ENCODE results near the gene SFSWAP.
"Not testable (repeated sequence)": the region's sequence is repeated elsewhere in the genome, so short reads cannot be mapped to it uniquely, and the experiment has no call there.

SFSWAP gene
- 107 to 132 reads per million in 2 experiments for total RNA-seq

- DNase-seq (ENCODE audit: low read depth) = peak; percentile 62
Observed at GRCh38 chr12:131710464-131711457, at the start of gene SFSWAP. Gene SFSWAP, plus strand, starts transcription at chr12:131711090. Its CDS starts 140 bp downstream, at chr12:131711230.

DNA sequence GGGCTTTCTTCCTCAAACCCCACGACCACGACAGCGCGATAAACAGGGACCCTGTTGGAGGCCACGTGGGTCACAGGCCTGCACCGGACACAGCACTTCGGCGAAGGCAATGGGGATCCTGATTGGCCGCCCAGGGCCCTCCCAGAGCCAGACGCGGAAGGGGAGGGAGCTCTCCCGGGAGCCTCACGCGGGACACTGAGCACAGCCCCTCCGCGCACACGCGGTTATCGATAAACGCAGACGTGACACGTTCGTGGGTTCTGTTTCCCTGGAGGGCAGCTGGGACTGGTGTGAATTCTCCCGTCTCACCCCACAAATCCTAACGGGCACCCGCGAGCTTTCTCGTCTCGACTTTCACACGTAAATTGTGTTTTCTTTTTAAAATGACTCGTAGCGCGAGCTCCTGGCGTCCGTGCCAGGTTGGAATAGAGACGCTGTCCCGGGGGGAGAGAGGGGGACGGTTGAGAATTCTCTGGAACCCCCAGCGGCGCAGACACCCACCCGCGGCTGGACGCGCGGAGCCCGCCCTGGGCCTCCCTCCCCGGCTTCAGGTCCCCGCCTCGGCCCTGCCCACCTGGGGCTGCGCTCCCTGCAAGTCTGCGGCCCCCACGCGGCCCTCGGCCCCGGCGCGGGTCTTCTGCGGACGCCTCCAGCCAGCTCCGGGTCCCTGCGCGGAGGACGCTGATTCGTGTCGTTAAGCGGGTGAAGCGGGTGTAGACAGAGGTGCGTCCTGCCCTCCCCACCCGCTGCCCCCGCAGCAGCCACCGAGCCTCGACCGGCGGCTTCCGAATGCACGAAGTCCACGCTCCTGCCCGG is 49.5 kb upstream of the SFSWAP start:
- DNase-seq (ENCODE audit: low read depth) = not testable (repeated sequence)

GRCh38 chr12:131661986-131662288 is 49.0 kb upstream of the SFSWAP start:
- DNase-seq (ENCODE audit: low read depth) = not testable (repeated sequence)

- DNase-seq (ENCODE audit: low read depth) = not testable (repeated sequence)
Observed at GRCh38 chr12:131662346-131662745, 48.5 kb upstream of the SFSWAP start.

DNA sequence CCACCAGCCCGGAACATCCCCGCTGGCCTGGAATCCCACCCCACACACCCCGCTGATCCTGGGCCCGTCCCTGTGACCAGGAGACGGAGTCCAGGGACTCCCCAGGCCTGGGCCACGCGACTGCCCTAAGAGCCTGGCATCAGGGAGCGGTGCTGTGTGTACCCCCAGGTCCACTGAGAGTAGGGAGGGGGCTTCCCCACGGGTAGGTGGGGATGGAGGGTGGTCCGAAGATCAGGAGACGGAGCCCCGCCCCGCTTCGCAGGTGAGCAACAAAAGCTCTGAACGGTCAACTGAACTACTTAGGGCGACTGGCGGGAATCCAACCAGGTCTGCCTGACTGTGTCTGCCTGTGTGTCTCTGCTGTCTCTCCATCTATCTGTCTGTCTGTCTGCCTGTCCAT is 45.2 kb upstream of the SFSWAP start:
- DNase-seq (ENCODE audit: low read depth) = not testable (repeated sequence)

DNA sequence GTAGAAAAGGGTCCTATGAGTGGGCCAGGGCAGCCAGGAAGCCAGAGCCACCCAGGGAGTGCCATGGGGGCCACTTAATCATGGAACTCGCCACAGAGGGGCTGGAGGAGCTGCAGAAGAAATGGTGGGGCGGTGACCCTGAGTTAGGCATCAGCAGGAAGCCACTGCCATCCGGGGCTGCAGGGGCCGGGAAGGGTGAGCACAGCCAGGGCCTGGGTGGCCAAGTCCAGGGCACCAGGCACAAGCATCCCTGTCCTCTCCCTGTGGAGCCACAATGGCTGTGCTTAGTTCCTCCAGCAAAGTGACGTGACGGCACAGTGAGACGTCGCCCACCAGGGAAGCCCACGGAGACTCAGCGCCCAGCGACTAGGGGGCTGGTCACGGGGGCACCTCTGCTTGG is 44.4 kb upstream of the SFSWAP start:
- DNase-seq (ENCODE audit: low read depth) = not testable (repeated sequence)

DNA sequence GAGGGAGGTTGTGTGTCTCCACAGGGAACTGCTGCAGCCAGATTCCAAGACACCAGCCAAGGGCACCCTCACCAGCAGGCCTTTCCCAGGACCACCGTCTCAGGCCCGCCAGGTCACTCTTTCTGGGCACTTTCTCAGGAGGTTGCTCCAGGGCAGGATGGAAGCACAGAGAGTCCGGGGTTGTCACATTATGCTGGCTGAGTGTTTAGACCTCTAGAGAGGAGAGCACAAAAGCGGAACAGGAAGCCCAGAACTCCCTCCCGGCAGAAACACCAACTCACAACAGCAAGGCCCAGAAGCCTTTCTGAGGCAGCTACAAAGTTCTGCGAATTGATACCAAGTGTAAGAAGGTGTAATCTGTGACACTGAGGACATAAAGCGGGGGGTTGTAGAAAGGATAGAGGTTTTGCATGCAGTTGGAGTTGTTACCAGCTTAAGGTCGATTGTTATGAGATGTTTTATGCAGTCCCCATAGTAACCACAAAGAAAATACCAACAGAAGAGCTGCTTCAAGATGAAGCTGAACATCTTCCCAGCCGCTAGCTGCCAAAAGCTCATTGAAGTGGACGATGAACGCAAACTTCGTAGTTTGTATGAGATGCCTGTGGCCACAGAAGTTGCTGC is 43.8 kb upstream of the SFSWAP start:
- not testable (repeated sequence) for DNase-seq (ENCODE audit: low read depth)

- DNase-seq (ENCODE audit: low read depth) = no peak
Observed at GRCh38 chr12:131671276-131671675, 39.6 kb upstream of the SFSWAP start.

- no peak for DNase-seq (ENCODE audit: low read depth)
Observed at GRCh38 chr12:131671871-131672270, 39.0 kb upstream of the SFSWAP start.

DNA sequence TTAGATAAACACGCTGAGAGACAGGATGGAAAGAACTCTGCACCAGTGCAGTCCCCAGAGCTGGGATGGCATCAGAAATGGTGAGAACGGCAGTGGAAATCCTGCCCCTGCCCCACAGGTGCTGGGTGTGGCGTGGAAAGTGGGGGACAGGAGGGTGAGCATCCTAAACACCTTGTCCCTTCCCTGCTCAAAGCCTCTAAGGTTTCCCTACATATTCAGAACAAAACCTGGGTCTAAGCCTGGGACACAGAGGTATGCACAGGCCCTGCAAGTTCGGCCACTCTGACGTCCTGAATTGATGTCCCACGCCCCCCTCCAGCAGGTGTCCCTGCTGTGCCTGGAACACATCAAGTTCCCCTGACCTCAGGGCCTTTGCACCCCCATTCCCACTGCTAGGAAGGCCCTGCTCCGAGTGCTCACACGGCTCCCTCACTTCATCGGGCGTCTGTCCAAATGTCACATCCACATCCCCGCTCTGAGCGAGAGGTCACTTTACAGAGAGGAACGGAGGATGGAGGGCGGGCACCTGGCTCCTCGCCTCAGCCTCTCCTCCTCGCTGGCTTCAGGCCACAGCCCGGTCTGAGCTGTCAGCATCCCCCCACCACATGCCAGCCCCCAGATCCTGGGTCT is 38.5 kb upstream of the SFSWAP start:
- DNase-seq (ENCODE audit: low read depth) = no peak

GRCh38 chr12:131672941-131673887 is 37.7 kb upstream of the SFSWAP start:
- DNase-seq (ENCODE audit: low read depth) = no peak

DNA sequence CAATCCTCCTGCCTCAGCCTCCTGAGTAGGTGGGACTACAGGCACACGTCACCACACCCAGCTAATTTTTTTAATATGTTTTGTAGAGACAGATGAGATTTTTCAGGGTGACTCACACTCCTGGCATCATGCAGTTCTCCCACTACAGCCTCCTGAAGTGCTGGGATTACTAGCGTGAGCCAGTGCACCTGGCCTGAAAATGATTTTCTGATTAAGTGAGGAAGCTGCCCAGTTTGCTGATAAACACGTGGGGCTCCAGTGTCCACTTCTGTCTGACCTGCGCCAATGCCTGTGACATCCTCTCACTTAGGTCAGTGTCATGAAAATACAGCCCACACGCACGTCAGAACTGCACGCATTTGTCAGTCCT is 37.0 kb upstream of the SFSWAP start:
- DNase-seq (ENCODE audit: low read depth) = no peak

DNA sequence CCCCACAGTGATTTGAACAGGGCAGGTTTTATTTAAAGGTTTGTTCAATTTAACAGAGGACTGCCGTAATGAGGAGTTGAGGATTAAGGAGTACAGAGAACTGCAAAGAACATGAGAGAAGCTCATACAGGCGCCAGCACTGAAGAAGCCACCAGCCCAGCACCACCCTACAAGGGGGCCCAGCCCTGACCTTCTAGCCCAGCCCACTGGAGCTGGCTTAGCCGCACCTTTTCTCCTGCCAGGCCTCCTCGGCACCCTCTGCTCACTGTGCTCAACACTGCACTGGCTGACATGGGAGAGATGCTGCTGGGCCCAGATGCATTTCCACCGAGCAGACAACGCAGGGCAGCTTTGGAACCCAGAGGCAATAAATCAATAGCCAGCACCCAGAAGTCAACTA is 36.5 kb upstream of the SFSWAP start:
- DNase-seq (ENCODE audit: low read depth) = no peak

DNA sequence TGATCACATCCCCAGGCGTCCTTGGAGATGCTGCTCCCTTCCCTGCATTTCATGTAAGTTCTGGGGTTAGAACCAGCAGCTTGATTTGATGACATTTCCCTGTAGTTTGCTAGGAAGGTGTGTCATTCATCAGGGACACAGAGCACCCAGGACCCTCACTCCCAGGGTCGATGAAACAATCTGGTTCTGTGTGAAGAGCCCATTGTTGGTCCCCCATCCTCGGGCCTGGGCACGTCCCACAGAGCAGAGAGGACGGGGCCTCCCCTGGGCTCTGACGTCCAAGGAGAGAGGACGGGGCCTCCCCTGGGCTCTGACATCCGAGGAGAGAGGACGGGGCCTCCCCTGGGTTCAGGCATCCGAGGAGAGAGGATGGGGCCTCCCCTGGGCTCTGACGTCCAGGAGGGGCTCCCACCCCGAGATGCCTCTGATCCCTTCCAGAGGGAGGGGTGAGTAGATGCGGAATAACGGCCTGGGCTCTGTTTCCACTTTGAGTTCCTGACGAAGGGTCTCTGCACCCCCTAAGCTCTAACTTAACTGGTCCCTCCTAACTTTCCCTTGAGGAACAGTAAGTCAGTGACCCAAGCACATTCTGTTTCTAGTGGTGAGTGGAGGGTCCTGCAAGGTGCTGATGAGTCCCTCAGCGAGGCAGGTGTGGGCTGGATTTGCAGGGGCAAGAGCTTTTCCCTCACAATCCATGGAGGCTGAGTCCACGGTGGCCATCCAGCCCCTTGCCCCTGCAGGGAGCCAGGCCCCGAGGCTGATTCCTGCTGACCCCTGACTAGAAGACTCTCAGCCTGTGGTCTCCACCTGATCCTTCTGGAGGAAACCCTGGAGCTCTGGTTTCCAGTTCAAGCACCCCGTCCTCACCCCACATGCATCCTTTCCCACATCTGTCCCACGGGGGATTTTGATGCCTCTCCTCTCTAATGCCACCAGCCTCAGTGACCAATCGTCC is 35.5 kb upstream of the SFSWAP start:
- no peak for DNase-seq (ENCODE audit: low read depth)

DNA sequence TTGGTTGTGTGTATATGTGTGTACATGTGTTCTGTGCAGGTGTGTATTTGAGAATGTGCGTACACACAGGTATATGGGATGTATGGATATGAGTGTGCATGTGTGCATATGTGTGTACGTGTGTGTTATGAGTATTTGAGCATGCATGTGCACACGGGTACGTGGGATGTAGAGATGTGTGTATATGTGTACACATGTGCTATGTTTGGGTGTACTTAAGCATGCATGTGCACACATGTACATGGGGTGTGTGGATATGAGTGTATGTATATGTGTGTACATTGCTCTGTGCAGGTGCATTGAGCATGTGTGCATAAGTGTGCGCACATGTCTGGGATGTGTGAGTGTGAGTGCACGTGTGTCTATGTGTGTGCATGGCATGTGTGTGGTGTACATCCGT is 34.3 kb upstream of the SFSWAP start:
- DNase-seq (ENCODE audit: low read depth) = no peak

GRCh38 chr12:131677067-131677466 is 33.8 kb upstream of the SFSWAP start:
- DNase-seq (ENCODE audit: low read depth) = not testable (repeated sequence)

DNA sequence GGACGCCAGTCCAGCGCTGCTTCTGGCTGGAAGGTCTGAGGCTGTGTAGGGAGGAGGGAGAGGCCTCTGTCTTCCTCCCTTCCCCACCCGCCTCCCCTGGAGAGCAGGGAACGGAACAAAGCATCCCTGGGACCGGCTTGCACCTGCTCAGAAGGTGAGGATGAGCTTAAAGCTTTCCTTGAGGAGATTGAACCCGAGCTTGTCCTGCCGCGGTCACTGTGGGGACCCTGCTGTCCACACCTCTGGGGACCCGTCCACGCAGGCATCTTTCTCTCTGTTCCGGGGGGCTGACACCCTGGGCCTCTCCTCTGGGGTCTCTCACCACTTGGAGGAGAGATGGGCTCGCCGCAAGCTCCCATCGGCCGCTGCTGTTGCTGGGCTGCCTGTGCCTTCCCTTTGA is 33.2 kb upstream of the SFSWAP start:
- DNase-seq (ENCODE audit: low read depth) = no peak

DNA sequence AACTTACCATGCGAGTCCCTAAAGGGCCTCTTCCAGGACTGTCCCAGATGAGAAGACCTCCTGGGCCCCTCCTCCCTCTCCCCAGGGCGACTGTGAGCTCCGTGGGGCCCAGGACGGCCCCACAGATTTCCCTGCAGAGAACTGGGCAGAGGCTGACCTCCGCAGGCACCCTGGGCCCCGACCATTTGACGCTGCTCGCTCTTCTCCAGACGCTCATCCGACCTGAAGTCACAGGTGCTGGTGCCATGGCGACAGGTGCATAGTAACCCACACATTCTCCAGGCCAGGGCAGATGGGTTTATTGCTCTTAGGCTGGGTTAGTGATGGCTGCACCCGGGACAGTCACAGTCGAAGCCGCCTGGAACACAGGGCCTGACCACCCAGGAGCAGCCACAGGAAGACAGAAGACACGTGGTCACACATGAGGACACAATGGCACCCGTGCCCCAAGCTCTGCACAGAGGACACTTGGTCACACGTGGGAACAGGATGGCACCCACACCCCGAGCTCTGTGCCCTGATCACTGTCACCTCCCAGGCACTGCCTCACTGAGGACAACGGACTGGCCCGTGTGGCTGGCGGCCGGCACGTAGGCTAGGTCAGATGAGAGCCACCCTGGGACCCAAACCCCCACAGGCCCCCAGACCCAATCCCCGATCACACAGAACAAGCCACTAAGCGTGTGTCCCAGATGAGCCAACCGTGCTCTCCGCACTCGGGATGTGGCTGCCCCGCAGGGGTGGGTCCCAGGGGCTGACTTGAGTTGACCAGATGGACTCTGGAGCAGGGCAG is 32.3 kb upstream of the SFSWAP start:
- not testable (repeated sequence) for DNase-seq (ENCODE audit: low read depth)

GRCh38 chr12:131679186-131679585 is 31.7 kb upstream of the SFSWAP start:
- DNase-seq (ENCODE audit: low read depth) = not testable (repeated sequence)
